Thymus (tissue), 11 donors: ENCODE results near the gene MRI1. TPM values are rescaled to one million over a fixed set of nuclear protein-coding genes. Genes with fewer than 3 reads are reported as not detected.
"Not testable (repeated sequence)": the region's sequence is repeated elsewhere in the genome, so short reads cannot be mapped to it uniquely, and the experiment has no call there.

Source experiments
- DNase-seq, 9 donors: peaks; one replicate each; pipeline ENCODE4 v3.0.0-alpha.2; 2013; ENCODE audit warnings: low spot score in 9 of 9, low read depth in 6 of 9, missing footprints in 1 of 9
- H3K27ac ChIP-seq, 2 donors: one replicate each; pipeline ENCODE4 v1.5.1; 2013; ENCODE audit warnings: control low read depth in 1 of 2, low read depth in 1 of 2, low read length in 1 of 2, mild to moderate bottlenecking in 1 of 2, moderate library complexity in 1 of 2
- H3K27me3 ChIP-seq, 2 donors: one replicate each; pipeline ENCODE4 v1.5.1; 2013; ENCODE audit warnings: low read length in 1 of 2; ENCODE audit not compliant: control insufficient read depth in 2 of 2, insufficient read depth in 1 of 2
- H3K36me3 ChIP-seq, 2 donors: one replicate each; pipeline ENCODE4 v1.5.1; 2013; ENCODE audit warnings: low read length in 1 of 2, mild to moderate bottlenecking in 1 of 2, moderate library complexity in 1 of 2; ENCODE audit not compliant: control insufficient read depth in 2 of 2, insufficient read depth in 2 of 2
- H3K4me1 ChIP-seq, 2 donors: one replicate each; pipeline ENCODE4 v1.5.1; 2013; ENCODE audit warnings: low read length in 2 of 2; ENCODE audit not compliant: control insufficient read depth in 2 of 2, insufficient read depth in 2 of 2
- H3K4me3 ChIP-seq, 2 donors: one replicate each; pipeline ENCODE4 v1.5.1; 2013; ENCODE audit warnings: low read length in 2 of 2, control low read depth in 1 of 2, mild to moderate bottlenecking in 1 of 2
- H3K9me3 ChIP-seq, 2 donors: one replicate each; pipeline ENCODE4 v1.5.1; 2013; ENCODE audit warnings: low read length in 1 of 2, mild to moderate bottlenecking in 1 of 2; ENCODE audit not compliant: control insufficient read depth in 2 of 2, insufficient read depth in 1 of 2
- WGBS: extraction: QIAGEN DNeasy Blood & Tissue Kit; methylation state at CpG from one replicate; pipeline ENCODE4 v1.1.7; 2013; 5-methylcytosine and 5-hydroxymethylcytosine counted together
- polyA plus RNA-seq: library from polyadenylated mRNA; stranded (reverse); fragments of 200-250 nt; gene quantifications from one replicate; pipeline ENCODE4 v1.2.3, GENCODE V29; 2013
- total RNA-seq: library from RNA; stranded (reverse); fragments of 120-200 nt; gene quantifications from one replicate; pipeline ENCODE4 v1.2.4, GENCODE V29; 2013
- donor health status: healthy.

The MRI1 gene
- total and polyA plus RNA-seq, 2 donors: 30.2 to 36.3 TPM

- Histone ChIP-seq H3K4me3 (no peak overlapping the region), H3K36me3 (peaks cover 27 to 29% of the 10 kb centered on the region in 2 donors), H3K27me3 (no peaks in the 10 kb centered on the region), H3K9me3 (no peaks in the 10 kb centered on the region), H3K4me1 (peaks cover 4 to 24% of the 10 kb centered on the region in 2 donors), H3K27ac (no peak overlapping the region)
- DNase-seq: no peak
- 71% methylated on average over 5 of the region's 5 CpGs for WGBS
Observed at GRCh38 chr19:13781547-13781946, 17.2 kb downstream of the MRI1 start.

GRCh38 chr19:13782537-13782936, 18.2 kb downstream of the MRI1 start:
- H3K9me3 ChIP-seq: no peaks in the 10 kb centered on the region
- DNase-seq: no peak
- no peaks in the 10 kb centered on the region for H3K27me3 ChIP-seq
- H3K4me3 ChIP-seq: no peak overlapping the region
- 94% methylated on average over 8 of the region's 8 CpGs for WGBS
- H3K36me3 ChIP-seq: peaks cover 20 to 21% of the 10 kb centered on the region in 2 donors
- H3K4me1 ChIP-seq: peaks cover 9 to 31% of the 10 kb centered on the region in 2 donors
- no peak overlapping the region for H3K27ac ChIP-seq

GRCh38 chr19:13783565-13784500, 19.5 kb downstream of the MRI1 start:
- Histone ChIP-seq H3K9me3 (no peaks in the 10 kb centered on the region), H3K4me1 (peaks cover 20 to 44% of the 10 kb centered on the region in 2 donors), H3K36me3 (peaks cover 7 to 8% of the 10 kb centered on the region in 2 donors), H3K4me3 (no peak overlapping the region), H3K27ac (peak overlapping the region in 1 of 2 donors; percentile 37), H3K27me3 (no peaks in the 10 kb centered on the region)
- WGBS: 88% methylated on average over 18 of the region's 18 CpGs
- no peak for DNase-seq

- no peaks in the 10 kb centered on the region for H3K36me3 ChIP-seq
- H3K4me3 ChIP-seq: no peak overlapping the region
- H3K27ac ChIP-seq: no peak overlapping the region
- peaks cover 23 to 53% of the 10 kb centered on the region in 2 donors for H3K4me1 ChIP-seq
- H3K9me3 ChIP-seq: no peaks in the 10 kb centered on the region
- no peaks in the 10 kb centered on the region for H3K27me3 ChIP-seq
- 30% methylated on average over 17 of the region's 17 CpGs for WGBS
- DNase-seq: peak in 3 of 9 donors; percentile 61 to 77 (median 71)
Observed at GRCh38 chr19:13784731-13785452, 20.6 kb downstream of the MRI1 start.

- Histone ChIP-seq H3K4me3 (no peak overlapping the region), H3K9me3 (no peaks in the 10 kb centered on the region), H3K27me3 (no peaks in the 10 kb centered on the region), H3K36me3 (no peaks in the 10 kb centered on the region), H3K27ac (peak overlapping the region; percentile 78 to 90), H3K4me1 (peaks cover 23 to 46% of the 10 kb centered on the region in 2 donors)
- WGBS: 35% methylated on average over 8 of the region's 8 CpGs
- peak in 1 of 9 donors; percentile 50 for DNase-seq
Observed at GRCh38 chr19:13788991-13789390, 24.7 kb downstream of the MRI1 start.

GRCh38 chr19:13790354-13790753, 26.0 kb downstream of the MRI1 start:
- DNase-seq: no peak
- Histone ChIP-seq H3K27me3 (no peaks in the 10 kb centered on the region), H3K4me3 (no peak overlapping the region), H3K36me3 (no peaks in the 10 kb centered on the region), H3K27ac (no peak overlapping the region), H3K4me1 (peaks cover 22 to 40% of the 10 kb centered on the region in 2 donors), H3K9me3 (no peaks in the 10 kb centered on the region)
- WGBS: 90% methylated on average over 8 of the region's 8 CpGs

- not testable (repeated sequence) for H3K36me3 ChIP-seq, H3K4me3 ChIP-seq, DNase-seq, H3K27me3 ChIP-seq, H3K27ac ChIP-seq, H3K9me3 ChIP-seq
- WGBS: 97% methylated on average over 9 of the region's 9 CpGs
- peaks cover 19 to 42% of the 10 kb centered on the region in 2 donors for H3K4me1 ChIP-seq
Observed at GRCh38 chr19:13793317-13793716, 29.0 kb downstream of the MRI1 start.

GRCh38 chr19:13794398-13794756, 30.1 kb downstream of the MRI1 start:
- no peak for DNase-seq
- Histone ChIP-seq H3K36me3 (no peaks in the 10 kb centered on the region), H3K4me3 (peak overlapping the region; percentile 71 to 97), H3K27me3 (no peaks in the 10 kb centered on the region), H3K9me3 (no peaks in the 10 kb centered on the region), H3K27ac (peak overlapping the region in 1 of 2 donors; percentile 68), H3K4me1 (peaks cover 13 to 32% of the 10 kb centered on the region in 2 donors)
- 19% methylated on average over 8 of the region's 8 CpGs for WGBS
